GM21360 (cell line): Measurements from ENCODE around the gene UVSSA.
"Not testable (repeated sequence)": the region's sequence is repeated elsewhere in the genome, so short reads cannot be mapped to it uniquely, and the experiment has no call there.

ENCODE experiments used
- ATAC-seq: cut with Tn5 transposase; IDR thresholded peaks from one replicate; pipeline ENCODE4 v1.9.1; 2021; ENCODE audit warnings: mild to moderate bottlenecking, moderate library complexity; ENCODE audit not compliant: unreplicated experiment

The UVSSA gene

DNA sequence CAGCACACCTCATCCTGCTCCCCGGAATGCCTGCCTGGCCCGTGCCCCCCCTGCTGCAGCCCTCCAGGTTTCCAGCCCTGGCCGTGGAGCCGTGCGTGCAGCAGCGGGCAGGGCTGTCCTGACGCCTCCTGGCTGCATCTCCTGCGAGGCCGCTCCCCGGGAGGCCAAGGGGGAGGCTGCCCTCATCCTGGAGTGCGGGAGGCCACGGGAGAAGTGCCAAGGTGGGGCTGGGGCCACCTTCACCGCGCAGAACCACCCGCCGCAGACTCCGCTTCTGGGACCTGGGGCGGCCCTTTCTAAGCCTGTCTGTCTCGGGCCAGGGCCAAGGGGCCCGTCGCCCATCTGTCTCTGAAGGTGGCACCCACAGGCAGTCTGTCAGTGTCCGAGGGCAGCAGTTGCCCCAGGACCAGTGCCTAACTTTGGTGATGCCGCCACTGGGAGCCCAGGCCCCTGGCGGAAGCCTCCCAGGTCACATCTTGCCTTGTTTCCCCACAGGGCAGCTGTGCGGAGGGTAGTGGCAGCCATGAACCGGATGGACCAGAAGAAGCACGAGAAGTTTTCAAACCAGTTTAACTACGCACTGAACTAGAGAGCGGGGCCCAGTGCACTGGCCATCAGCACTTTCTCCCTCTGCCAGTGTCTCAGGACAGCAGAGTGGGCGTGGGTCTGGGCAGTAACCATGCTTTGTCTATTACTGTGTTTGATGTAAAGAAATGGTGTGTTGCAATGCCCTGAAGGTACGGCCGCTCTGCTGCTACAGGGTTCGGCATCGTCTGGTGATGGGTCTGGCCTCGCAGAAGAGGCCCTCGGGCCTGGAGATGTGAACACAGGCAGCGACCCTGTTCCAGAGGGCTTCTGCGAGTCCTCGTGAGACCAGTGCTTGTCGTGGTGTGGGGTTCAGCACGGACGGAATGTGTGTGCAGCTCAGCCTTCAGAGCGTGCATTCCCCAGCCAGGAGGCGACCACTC, 38.6 kb downstream of the UVSSA start:
- ATAC-seq = no peak

DNA sequence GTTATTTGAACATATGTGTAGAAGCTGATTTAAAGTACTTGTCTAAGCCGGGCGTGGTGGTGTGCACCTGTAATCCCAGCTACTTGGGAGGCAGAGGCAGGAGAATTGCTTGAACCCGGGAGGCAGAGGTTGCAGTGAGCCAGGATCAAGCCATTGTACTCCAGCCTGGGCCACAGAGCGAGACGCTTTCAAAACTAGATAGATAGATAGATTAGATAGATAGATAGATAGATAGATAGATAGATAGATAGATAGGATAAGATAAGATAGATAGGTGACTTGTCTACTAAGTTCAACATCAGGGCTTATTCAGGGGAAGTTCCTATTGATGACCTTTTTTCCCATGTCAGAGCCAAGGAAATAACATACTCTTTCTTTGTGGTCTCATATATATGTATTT, 46.4 kb downstream of the UVSSA start:
- not testable (repeated sequence) for ATAC-seq

DNA sequence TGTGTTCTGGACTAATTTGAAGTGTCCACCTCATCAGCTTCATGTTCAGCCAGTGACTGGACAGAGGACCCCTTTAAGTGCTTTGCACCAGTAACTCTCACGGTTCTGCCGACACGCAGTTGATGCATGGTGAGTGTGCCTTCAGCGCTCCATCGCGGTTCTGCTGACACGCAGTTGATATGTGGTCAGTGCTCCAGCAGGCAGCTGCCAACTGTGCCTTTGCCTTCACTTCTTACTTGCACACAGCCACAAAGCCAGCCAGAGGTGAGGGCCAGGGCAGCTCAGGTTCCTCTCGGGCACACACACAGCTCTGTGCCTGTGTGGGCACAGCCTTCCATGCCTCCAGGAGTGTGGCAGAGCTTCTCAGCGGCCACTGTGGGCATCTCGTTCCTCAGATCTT, 46.9 kb downstream of the UVSSA start:
- no peak for ATAC-seq

DNA sequence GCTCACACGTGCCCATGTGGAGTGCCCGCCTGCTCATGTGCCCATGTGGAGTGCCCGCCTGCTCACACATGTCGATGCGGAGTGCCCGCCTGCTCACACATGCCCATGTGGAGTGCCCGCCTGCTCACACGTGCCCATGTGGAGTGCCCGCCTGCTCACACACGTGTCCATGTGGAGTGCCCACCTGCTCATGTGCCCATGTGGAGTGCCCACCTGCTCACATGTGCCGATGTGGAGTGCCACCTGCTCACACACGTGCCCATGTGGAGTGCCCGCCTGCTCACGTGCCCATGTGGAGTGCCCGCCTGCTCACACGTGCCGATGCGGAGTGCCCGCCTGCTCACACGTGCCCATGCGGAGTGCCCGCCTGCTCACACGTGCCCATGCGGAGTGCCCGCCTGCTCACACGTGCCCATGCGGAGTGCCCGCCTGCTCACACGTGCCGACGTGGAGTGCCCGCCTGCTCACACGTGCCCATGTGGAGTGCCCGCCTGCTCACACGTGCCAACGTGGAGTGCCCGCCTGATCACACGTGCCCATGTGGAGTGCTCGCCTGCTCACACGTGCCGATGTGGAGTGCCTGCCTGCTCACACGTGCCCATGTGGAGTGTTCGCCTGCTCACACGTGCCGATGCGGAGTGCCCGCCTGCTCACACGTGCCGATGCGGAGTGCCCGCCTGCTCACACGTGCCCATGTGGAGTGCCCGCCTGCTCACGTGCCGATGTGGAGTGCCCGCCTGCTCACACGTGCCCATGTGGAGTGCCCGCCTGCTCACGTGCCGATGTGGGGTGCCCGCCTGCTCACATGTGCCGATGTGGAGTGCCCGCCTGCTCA, 47.8 kb downstream of the UVSSA start:
- ATAC-seq = not testable (repeated sequence)

DNA sequence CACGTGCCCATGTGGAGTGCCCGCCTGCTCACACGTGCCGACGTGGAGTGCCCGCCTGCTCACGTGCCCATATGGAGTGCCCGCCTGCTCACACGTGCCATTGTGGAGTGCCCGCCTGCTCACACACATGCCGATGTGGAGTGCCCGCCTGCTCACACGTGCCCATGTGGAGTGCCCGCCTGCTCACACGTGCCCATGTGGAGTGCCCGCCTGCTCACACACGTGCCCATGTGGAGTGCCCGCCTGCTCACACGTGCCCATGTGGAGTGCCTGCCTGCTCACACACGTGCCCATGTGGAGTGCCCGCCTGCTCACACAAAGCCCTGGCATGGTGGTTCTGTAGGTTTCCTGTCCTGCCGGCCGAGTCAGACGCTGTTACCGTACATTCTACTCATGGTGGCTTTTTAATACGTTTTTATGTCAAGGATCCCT, 48.4 kb downstream of the UVSSA start:
- not testable (repeated sequence) for ATAC-seq

DNA sequence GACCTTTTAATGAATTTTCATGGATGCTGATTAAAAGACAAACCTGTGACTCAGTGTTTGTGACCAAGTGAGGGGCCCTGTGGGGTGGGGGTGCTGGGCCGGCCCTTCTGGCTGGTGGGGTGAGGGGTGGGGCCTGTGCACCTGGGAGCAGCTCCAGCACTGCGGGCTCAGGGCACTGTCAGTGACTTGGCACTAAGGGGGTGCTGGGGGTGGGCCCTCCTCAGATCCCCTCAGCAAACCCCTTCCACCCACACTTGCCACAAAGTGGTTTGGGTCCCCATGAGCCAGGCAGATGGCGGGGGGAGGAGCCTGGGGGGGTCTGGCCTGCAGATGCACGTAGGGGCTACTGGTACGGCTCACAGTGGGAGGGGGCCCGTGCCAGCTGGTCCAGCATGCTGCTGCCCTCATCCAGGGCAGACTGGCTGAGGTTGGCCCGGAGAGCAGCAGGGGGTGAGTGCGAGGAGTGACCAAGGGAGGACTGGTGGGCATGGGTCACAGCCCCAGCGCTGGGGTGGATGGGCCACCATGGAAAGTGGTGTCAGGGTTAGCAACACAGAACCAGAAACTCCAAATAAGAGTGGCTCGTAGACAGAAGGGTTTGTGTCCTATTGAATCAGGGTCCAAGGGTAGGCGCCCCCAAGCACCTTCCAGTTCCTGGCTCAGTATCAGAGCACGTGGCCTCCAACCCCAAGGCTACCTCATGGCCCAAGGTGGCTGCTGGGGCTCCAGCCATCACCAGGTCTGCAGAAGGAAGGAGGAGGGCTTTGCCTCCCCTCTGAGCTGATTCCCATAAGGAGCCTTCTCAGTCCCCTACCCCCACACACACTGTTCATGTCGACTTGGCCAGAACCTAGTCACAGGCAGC, 49.2 kb downstream of the UVSSA start:
- ATAC-seq = no peak

DNA sequence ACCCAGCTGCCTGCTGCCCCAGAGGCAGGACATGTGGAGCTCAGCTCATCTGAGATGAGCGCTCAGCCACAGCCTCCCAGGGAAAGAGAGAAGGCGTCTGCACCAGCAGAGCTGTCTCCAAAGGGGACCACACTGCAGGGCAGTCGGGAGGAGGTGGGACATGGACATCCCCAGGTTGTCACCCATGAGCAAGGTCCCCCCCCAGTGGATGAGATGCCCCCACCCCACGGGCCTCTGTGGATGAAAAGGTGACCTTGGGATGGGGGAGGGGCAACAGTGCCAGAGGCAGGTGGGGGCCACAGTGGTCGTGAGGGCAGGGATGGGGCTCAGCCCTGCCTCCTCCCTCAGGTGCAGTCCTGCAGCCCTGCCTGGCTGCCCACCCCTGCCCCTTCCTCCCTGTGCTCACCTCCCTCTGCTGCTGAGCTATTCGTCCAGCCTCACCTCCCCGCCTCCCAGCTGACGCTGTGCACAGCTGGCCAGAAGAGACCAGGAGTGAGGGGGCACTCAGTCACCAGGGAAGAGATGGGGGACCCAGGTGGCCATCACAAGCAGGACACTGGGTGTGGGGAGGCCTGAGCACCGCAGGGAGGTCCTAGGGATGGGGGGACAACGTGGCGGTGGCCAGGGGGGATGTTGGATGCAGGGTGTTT, 49.9 kb downstream of the UVSSA start:
- no peak for ATAC-seq

DNA sequence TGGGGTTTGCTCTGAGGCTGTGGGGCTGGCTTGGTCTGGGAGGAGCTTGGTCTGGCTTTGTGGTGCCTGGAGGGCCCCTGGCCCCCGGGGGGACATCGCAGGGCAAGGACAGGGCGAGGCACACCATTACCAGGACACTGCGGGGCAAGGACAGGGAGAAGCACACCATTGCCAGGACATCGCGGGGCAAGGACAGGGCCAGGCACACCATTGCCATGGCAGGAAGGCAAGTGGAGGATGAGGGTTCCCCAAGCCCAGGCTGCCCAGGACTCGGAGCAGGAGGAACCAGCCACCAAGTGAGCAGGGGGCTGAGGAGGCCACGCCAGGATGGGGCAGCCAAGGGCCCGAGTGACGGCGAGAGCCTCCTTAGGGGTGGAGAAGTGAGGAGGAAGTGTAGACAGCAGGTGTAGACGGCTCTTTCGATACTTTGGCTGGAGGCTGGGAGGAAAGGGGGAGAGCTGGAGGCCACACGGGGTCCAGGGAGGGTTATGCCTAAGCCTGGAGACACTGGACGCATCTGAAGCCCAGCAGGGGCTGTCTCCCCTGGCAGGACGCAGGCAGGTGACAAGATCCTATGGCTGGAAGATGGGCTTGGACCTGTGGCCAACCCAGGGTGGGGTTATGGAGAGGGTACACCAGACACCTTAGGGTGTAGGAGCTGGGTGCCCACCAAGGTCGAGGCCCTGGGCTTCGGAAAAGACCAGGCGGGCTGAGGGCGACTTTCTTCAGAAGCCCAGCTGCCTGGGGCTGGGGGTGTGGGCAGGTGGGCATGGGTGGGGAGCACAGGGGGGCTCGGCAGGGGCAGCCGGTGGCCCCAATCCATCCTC, 51.9 kb downstream of the UVSSA start:
- no peak for ATAC-seq

DNA sequence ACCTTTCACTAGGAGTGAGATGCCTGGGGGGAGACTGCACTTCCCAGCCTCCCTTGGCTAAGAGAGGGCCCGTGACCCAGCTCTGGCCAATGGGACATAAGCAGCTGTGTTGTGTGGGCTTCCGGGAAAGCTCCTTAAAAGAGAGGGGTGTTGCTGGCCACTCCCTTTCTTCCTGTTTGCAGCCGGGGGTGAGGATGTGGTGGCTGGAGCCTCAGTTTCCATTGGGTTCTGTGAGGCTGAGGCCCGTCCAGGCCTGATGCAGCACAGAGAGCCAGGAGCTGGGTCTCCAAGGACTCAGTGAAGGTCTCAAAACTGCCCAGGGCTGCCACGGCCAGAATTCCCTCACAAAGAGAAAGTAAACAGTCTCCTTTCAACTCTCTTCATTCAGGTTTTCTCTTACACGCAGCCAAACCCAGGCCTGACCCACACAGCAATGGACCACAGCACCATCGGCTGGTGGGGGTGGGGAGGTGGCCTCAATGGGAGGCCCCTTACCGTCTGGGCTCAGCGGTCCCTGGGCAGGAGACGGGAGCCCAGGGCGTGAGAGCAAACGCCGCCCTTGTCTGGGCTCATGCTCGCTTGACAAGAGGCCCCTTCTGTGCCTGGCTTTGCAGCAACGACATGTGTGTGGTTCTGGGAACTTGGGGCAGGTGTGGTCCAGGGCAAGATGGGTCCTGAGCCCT, 52.6 kb downstream of the UVSSA start:
- no peak for ATAC-seq

DNA sequence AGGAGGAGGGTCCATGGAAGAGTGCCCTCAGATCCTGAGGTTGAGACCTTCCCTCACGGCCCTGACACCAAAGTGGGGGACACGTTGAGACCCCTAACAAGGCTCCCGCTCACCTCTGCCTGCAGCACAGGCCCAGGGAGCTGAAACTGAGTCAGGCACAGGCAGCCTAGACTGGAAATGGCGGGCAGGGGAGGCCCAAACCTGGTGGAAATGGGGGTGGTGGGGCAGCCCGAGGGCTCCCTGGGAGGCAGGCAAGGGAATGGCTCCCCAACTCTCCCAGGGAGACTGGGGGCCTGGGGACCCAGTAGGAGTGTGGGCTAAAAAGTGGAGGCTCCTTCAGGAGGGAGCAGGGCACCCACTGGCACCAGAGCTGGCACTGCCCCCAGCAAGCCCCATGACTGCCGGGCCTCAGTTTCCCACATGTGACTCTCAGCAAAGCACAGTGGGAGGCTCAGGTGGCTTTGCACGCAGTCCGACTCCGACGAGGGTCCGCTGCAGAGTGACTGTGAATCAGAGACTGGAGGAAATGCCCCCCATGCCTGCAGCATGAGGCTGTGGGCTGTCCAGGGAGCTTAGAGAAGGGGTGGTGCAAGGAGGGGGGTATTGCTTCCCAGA, 53.3 kb downstream of the UVSSA start:
- no peak for ATAC-seq

DNA sequence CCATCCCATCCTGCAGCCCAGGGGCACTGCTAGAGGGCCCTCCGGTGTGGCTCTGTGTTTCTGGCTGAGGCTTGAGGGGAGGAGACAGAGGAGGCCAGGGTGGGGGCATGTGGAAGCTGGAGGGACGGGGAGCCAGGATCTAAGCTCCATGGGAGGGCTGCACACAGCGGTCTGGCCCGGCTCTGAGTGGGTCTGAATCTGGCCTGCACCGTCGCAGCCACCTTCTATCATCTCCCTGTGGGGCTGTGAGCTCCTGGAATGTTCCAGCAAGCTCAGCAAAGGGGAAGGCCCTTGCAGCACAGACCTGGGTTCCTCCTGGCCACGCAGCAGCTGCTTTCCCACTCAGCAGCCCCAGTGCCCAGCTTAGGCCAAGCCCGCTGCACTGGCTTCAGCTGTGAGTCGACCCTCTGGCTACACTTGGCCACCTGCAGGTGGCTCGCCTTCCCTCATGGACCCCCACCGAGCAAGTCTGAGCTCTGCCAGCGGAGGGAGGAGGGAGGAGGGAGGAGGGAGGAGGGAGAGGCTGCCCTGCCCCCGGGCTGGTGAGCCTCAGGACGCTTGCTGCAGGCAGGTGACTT, 53.9 kb downstream of the UVSSA start:
- ATAC-seq = no peak

DNA sequence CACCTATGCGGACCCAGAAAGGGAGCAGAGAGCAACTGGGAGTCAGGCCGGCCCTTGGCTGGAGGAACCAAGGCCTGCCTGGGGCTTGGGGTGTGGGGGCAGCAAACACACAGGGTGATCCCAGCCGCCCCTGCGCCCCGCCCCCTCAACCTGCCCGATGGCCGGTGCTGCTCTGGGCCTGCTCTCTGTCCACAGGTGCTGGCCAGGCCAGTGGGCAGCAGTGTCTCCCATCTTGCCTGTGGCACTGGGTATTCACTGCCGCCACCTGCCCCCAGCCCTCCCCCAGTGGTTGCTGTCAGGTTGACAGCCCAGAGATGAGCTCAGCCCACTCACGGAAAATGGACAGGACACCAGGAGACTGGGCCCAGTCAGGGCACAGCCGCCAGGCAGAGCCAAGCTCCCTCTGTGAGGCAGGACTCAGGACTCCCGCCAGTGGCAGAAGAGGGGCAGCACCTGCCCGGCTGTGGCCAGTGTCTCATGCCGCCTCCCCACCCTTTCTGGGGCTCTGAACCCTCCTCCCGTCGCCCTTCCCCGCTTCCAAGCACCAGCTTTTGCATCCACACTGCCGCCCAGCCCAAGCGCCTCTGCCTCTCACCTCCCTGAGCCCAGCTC, 54.5 kb downstream of the UVSSA start:
- ATAC-seq = no peak

DNA sequence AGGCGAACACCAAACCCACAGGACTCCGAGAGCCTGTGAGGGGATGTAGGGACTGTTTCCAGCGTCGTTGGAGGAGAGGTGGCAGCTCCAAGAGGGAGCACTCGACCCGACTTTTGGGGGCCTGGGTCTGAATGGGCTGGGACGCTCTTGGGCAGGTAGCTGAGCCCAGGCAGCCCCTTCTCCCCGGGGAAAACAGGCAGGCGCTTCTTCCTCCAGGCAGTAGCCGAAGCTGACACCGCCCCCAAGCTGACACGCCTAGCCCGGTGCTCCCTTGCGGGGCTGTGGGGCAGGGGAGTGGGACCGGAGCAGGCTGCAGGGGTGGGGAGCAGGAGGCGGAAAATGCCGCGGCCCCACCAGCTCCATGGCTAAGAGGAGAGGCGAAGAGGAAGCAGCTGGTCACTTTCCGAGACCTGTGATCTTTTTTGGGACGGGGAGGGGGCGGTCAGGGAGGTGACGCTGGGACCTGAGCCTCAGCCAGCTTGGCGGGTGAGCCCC, 55.1 kb downstream of the UVSSA start:
- ATAC-seq = no peak

DNA sequence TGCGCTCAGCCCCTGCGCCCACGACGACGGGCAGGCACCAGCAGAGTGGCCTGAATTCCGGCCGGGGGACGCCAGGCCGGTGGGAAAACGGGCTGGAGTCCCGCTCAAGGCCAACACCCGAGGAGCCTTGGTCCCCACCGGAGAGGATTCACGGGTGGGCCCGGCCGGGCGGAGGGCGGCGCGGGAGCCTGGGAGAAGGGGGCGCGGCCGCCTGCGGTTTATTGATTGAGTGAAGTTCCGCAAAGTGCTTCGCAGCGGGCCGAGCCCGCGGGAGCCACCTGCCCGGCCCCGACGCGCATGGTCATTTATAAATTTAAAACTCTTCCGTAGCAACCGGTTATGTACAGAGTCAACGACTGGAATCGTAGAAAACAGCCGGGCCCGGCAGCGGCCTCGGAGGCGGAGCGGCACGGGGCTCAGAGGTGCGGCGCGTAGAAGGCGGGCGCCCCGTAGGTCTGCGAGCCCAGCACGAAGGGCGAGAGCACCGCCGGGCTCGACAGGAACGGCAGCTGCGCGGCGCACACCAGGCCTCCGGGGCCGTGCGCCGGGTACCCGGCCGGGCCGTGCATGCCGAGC, 55.6 kb downstream of the UVSSA start:
- ATAC-seq = no peak

DNA sequence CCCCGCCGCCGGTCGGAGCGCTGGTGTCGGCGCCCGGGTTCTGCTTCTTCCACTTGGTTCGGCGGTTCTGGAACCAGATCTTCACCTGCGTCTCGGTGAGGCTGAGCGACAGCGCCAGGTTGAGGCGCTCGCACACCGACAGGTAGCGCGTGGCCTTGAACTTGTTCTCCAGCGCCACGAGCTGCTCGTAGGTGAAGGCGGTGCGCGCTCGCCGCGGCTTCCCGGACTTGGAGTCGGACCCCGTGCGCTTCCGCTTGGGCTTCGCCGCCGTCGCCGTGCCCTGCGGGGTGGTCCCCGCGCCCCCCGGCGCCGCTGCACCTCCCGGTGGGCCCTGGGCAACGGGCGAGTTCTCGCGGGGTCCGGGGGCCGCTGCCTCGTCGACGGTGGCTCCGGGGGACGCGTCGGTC, 56.2 kb downstream of the UVSSA start:
- ATAC-seq = no peak

DNA sequence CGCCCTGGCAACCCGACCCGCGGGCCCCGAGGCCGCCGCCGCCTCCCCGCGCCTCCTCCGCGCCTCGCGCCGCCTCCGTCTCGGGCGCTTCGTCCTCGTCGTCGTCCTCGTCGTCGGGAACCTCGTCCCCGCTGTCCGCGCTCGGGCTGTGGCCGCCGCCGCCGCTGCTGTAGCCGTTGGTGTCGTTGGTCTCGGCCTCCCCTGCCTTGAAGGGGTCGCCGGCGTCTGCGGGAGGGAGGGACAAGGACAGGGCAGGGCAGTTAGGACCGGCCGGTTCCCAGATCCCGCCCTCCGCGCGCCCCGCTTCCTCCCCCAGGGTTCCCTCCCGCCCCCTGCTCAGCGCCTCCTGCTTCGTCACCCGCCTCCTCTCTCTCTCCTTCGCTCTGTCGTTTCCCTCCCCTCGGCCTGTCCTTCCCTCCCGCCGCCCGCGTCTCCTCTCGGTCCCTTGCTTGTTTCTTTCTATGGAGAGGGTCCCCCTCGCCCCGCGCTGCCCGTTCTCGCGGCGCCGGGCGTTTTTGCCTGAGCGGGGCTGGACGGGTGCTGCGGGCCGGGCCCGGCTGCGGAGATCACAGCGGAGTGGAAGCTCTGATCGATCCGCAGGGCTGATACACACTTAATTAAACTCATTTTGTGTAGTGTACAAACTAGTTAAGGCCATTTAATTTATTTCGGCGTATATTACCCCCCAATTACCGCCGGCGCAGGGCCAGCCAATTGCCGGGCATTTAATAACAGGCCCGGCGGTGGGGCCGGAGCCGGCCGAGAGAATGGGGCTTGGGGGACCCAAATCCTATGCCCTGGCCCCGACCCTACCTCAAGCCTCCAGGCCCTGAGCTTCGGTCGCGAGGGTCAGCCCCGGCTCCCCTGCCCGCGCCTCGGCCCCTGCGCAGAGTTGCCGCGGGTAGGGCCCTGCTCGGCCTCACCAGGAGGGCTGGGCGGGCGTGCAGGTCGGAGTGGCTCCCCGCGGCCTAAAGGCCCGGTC, 56.9 kb downstream of the UVSSA start:
- no peak for ATAC-seq
